HFFc6 (cell line): ENCODE data around the gene CA14. TPM values are rescaled to one million over a fixed set of nuclear protein-coding genes. Genes with fewer than 3 reads are reported as not detected.
A peak's percentile ranks its signal among the peaks of the same experiment; 100 is the strongest.
"Not testable (repeated sequence)": the region's sequence is repeated elsewhere in the genome, so short reads cannot be mapped to it uniquely, and the experiment has no call there.

Source experiments
- DNase-seq: peaks from one replicate; pipeline ENCODE4 v3.0.0-alpha.2; 2018
- H3K27ac Mint-ChIP-seq: 2 replicates; pipeline ENCODE4 v1.8.0; 2020; ENCODE audit warnings: mild to moderate bottlenecking, mixed read lengths
- H3K27me3 Mint-ChIP-seq: 2 replicates; pipeline ENCODE4 v1.8.0; 2021; ENCODE audit warnings: mild to moderate bottlenecking, moderate library complexity, mixed read lengths; ENCODE audit not compliant: insufficient read depth
- H3K36me3 Mint-ChIP-seq: 2 replicates; pipeline ENCODE4 v1.8.0; 2021; ENCODE audit warnings: low read depth, mixed read lengths
- H3K4me1 Mint-ChIP-seq: 2 replicates; pipeline ENCODE4 v1.8.0; 2020; ENCODE audit warnings: low read depth, mixed read lengths
- H3K4me3 Mint-ChIP-seq: 2 replicates; pipeline ENCODE4 v1.8.0; 2020; ENCODE audit warnings: mild to moderate bottlenecking, moderate library complexity, mixed read lengths
- H3K9me3 Mint-ChIP-seq: 2 replicates; pipeline ENCODE4 v1.8.0; 2020; ENCODE audit warnings: mild to moderate bottlenecking, mixed read lengths
- CTCF ChIP-seq: fragments of 200-600 bp; sonication (generic); IDR thresholded peaks from 2 replicates; pipeline ENCODE4 v1.5.0; 2021; ENCODE audit warnings: antibody characterized with exemption, mild to moderate bottlenecking
- long read RNA-seq: library from polyadenylated mRNA; unstranded; transcript quantifications from one replicate; pipeline ENCODE4 v2.0.0, GENCODE V29; 2019
- total RNA-seq, 6 experiments: library from RNA; stranded (reverse); fragmentation: NEBNext Ultra II Directional; extraction: Animal tissue kit (Norgen Biotek cat#: 25700); gene quantifications; 2 replicates in 1 of 6; 3 replicates in 5 of 6; pipeline ENCODE4 v1.2.3, GENCODE V29; 2021

Gene CA14
- total RNA-seq: not detected
- long read RNA-seq: 0 reads

- TF ChIP-seq CTCF: no peak
- Mint-ChIP-seq H3K4me1 (peaks cover 37% of the 10 kb centered on the region), H3K27me3 (peaks cover 21% of the 10 kb centered on the region), H3K4me3 (peak within 1 kb of the TSS; percentile 79), H3K27ac (peak within 1 kb of the TSS; percentile 78), H3K36me3 (no peaks in the 10 kb centered on the region), H3K9me3 (no peaks in the 10 kb centered on the region)
- DNase-seq: no peak
Observed at GRCh38 chr1:150257624-150258585, at the start of gene CA14. Gene CA14 (plus strand): TSS chr1:150257774. CDS start chr1:150258129, 355 bp downstream.

GRCh38 chr1:150208460-150208859 is 49.1 kb upstream of the CA14 start:
- not testable (repeated sequence) for H3K4me1 Mint-ChIP-seq, H3K27me3 Mint-ChIP-seq, H3K36me3 Mint-ChIP-seq, H3K4me3 Mint-ChIP-seq, H3K27ac Mint-ChIP-seq, H3K9me3 Mint-ChIP-seq, DNase-seq

- TF ChIP-seq CTCF: no peak
- no peak overlapping the region for H3K4me3 Mint-ChIP-seq
- 0 out of 2 replicates have a peak, but pooled peaks cover 2% of the 10 kb centered on the region for H3K27me3 Mint-ChIP-seq
- no peaks in the 10 kb centered on the region for H3K9me3 Mint-ChIP-seq
- H3K36me3 Mint-ChIP-seq: peaks cover 4% of the 10 kb centered on the region
- H3K4me1 Mint-ChIP-seq: peaks cover 10% of the 10 kb centered on the region
- DNase-seq: no peak
- H3K27ac Mint-ChIP-seq: no peak overlapping the region
Observed at GRCh38 chr1:150210091-150210490, 47.5 kb upstream of the CA14 start.

- Mint-ChIP-seq H3K9me3 (no peaks in the 10 kb centered on the region), H3K27me3 (0 out of 2 replicates have a peak, but pooled peaks cover 2% of the 10 kb centered on the region), H3K4me3 (no peak overlapping the region), H3K36me3 (peaks cover 5% of the 10 kb centered on the region), H3K27ac (no peak overlapping the region), H3K4me1 (peaks cover 10% of the 10 kb centered on the region)
- no peak for TF ChIP-seq CTCF
- DNase-seq: no peak
Observed at GRCh38 chr1:150210706-150211105, 46.9 kb upstream of the CA14 start.

- H3K9me3 Mint-ChIP-seq: no peaks in the 10 kb centered on the region
- peaks cover 10% of the 10 kb centered on the region for H3K4me1 Mint-ChIP-seq
- H3K27ac Mint-ChIP-seq: no peak overlapping the region
- H3K36me3 Mint-ChIP-seq: peaks cover 5% of the 10 kb centered on the region
- DNase-seq: no peak
- no peak overlapping the region for H3K4me3 Mint-ChIP-seq
- no peak for TF ChIP-seq CTCF
- 0 out of 2 replicates have a peak, but pooled peaks cover 2% of the 10 kb centered on the region for H3K27me3 Mint-ChIP-seq
Observed at GRCh38 chr1:150212070-150212469, 45.5 kb upstream of the CA14 start.
